ENCODE results near the gene BICC1. TPM values are rescaled to one million over a fixed set of nuclear protein-coding genes. Genes with fewer than 3 reads are reported as not detected.

BICC1 gene
- total and polyA plus RNA-seq, 2 experiments from 2014 or later = 5.8 to 20.4 TPM

- Histone ChIP-seq H3K79me2 (no peaks in the 10 kb centered on the region), H2AFZ (no peak overlapping the region), H4K20me1 (ENCODE audit: insufficient read depth, poor library complexity, severe bottlenecking) (no peaks in the 10 kb centered on the region), H3K4me2 (no peak overlapping the region), H3K27me3 (no peaks in the 10 kb centered on the region), H3K9me2 (replicated peaks; ENCODE audit: insufficient read depth) (no peaks in the 10 kb centered on the region), H3K27ac (peak overlapping the region; percentile 50), H3K9me3 (ENCODE audit: low read depth) (no peaks in the 10 kb centered on the region), H3K4me3 (no peak overlapping the region), H3K4me1 (ENCODE audit: insufficient read depth) (peaks cover 6% of the 10 kb centered on the region), H3K36me3 (replicated peaks; ENCODE audit: insufficient read depth, low read depth) (no peaks in the 10 kb centered on the region)
- 76% methylated on average over 1 of the region's 1 CpG for WGBS (ENCODE audit: low lambda C conversion rate, missing lambda C conversion rate)
- TF ChIP-seq EZH2 (IDR thresholded peaks at IDR 0.05; ENCODE audit: borderline replicate concordance) (no peak), CTCF (IDR thresholded peaks at IDR 0.05; ENCODE audit: poor library complexity) (no peak), EZH2phosphoT487 (IDR thresholded peaks at IDR 0.05; ENCODE audit: low read depth, severe bottlenecking, unreplicated experiment) (no peak)
- no peak for DNase-seq (ENCODE audit: low spot score)
Observed at GRCh38 chr10:58608826-58609531, 96.3 kb downstream of the BICC1 start.

- TF ChIP-seq EZH2phosphoT487 (IDR thresholded peaks at IDR 0.05; ENCODE audit: low read depth, severe bottlenecking, unreplicated experiment) = no peak
- no peak for TF ChIP-seq EZH2 (IDR thresholded peaks at IDR 0.05; ENCODE audit: borderline replicate concordance)
- no peak for TF ChIP-seq CTCF (IDR thresholded peaks at IDR 0.05; ENCODE audit: poor library complexity)
- H2AFZ ChIP-seq = no peak overlapping the region
- no peaks in the 10 kb centered on the region for H4K20me1 ChIP-seq (ENCODE audit: insufficient read depth, poor library complexity, severe bottlenecking)
- H3K27ac ChIP-seq = peak overlapping the region; percentile 50
- 68% methylated on average over 6 of the region's 6 CpGs for WGBS (ENCODE audit: low lambda C conversion rate, missing lambda C conversion rate)
- no peaks in the 10 kb centered on the region for H3K27me3 ChIP-seq
- H3K36me3 ChIP-seq (replicated peaks; ENCODE audit: insufficient read depth, low read depth) = no peaks in the 10 kb centered on the region
- no peak overlapping the region for H3K4me2 ChIP-seq
- no peaks in the 10 kb centered on the region for H3K9me3 ChIP-seq (ENCODE audit: low read depth)
- no peaks in the 10 kb centered on the region for H3K79me2 ChIP-seq
- DNase-seq (ENCODE audit: low spot score) = no peak
- H3K4me1 ChIP-seq (ENCODE audit: insufficient read depth) = peaks cover 6% of the 10 kb centered on the region
- H3K4me3 ChIP-seq = no peak overlapping the region
- no peaks in the 10 kb centered on the region for H3K9me2 ChIP-seq (replicated peaks; ENCODE audit: insufficient read depth)
Observed at GRCh38 chr10:58609532-58610150, 97.0 kb downstream of the BICC1 start.

GRCh38 chr10:58615237-58615935, 102.7 kb downstream of the BICC1 start:
- no peak for DNase-seq (ENCODE audit: low spot score)
- Histone ChIP-seq H3K79me2 (peaks cover 4% of the 10 kb centered on the region), H3K4me3 (no peak overlapping the region), H2AFZ (no peak overlapping the region), H4K20me1 (ENCODE audit: insufficient read depth, poor library complexity, severe bottlenecking) (no peaks in the 10 kb centered on the region), H3K36me3 (replicated peaks; ENCODE audit: insufficient read depth, low read depth) (no peaks in the 10 kb centered on the region), H3K27me3 (no peaks in the 10 kb centered on the region), H3K27ac (no peak overlapping the region), H3K4me1 (ENCODE audit: insufficient read depth) (no peaks in the 10 kb centered on the region), H3K9me3 (ENCODE audit: low read depth) (no peaks in the 10 kb centered on the region), H3K4me2 (no peak overlapping the region), H3K9me2 (replicated peaks; ENCODE audit: insufficient read depth) (no peaks in the 10 kb centered on the region)
- 95% methylated on average over 14 of the region's 14 CpGs for WGBS (ENCODE audit: low lambda C conversion rate, missing lambda C conversion rate)
- TF ChIP-seq EZH2 (IDR thresholded peaks at IDR 0.05; ENCODE audit: borderline replicate concordance) = no peak
- TF ChIP-seq EZH2phosphoT487 (IDR thresholded peaks at IDR 0.05; ENCODE audit: low read depth, severe bottlenecking, unreplicated experiment) = no peak
- TF ChIP-seq CTCF (IDR thresholded peaks at IDR 0.05; ENCODE audit: poor library complexity) = no peak
